ENCODE measurements around the gene GAREM1.

Gene GAREM1

GRCh38 chr18:32427084-32427900, 43.4 kb downstream of the GAREM1 start:
- no peak for DNase-seq

GRCh38 chr18:32425466-32425865, 45.2 kb downstream of the GAREM1 start:
- DNase-seq = no peak

GRCh38 chr18:32424696-32425095, 46.0 kb downstream of the GAREM1 start:
- DNase-seq = no peak

- no peak for DNase-seq
Observed at GRCh38 chr18:32422978-32423740, 47.5 kb downstream of the GAREM1 start.

- DNase-seq = no peak
Observed at GRCh38 chr18:32422201-32422600, 48.5 kb downstream of the GAREM1 start.

GRCh38 chr18:32420084-32420750, 50.5 kb downstream of the GAREM1 start:
- DNase-seq = no peak

- DNase-seq = no peak
Observed at GRCh38 chr18:32418148-32418547, 52.5 kb downstream of the GAREM1 start.

GRCh38 chr18:32405588-32405987, 65.1 kb downstream of the GAREM1 start:
- DNase-seq = no peak

GRCh38 chr18:32401621-32402020, 69.1 kb downstream of the GAREM1 start:
- no peak for DNase-seq

GRCh38 chr18:32393407-32393806, 77.3 kb downstream of the GAREM1 start:
- no peak for DNase-seq

- DNase-seq = no peak
Observed at GRCh38 chr18:32391126-32391525, 79.6 kb downstream of the GAREM1 start.

- no peak for DNase-seq
Observed at GRCh38 chr18:32389858-32390257, 80.8 kb downstream of the GAREM1 start.

- no peak for DNase-seq
Observed at GRCh38 chr18:32389191-32389590, 81.5 kb downstream of the GAREM1 start.

- peak in 1 of 56 donors; percentile 32 for DNase-seq
Observed at GRCh38 chr18:32386471-32386870, 84.2 kb downstream of the GAREM1 start.

GRCh38 chr18:32383050-32383819, 87.4 kb downstream of the GAREM1 start:
- no peak for DNase-seq

GRCh38 chr18:32381761-32382160, 88.9 kb downstream of the GAREM1 start:
- no peak for DNase-seq

GRCh38 chr18:32380559-32380958, 90.1 kb downstream of the GAREM1 start:
- DNase-seq = no peak

- DNase-seq = no peak
Observed at GRCh38 chr18:32379891-32380290, 90.8 kb downstream of the GAREM1 start.

- no peak for DNase-seq
Observed at GRCh38 chr18:32378705-32379104, 92.0 kb downstream of the GAREM1 start.

GRCh38 chr18:32373995-32374394, 96.7 kb downstream of the GAREM1 start:
- DNase-seq = no peak

GRCh38 chr18:32373505-32373904, 97.2 kb downstream of the GAREM1 start:
- no peak for DNase-seq

All from amygdala (tissue), 56 donors.